Testis (tissue), 2 donors: Measurements from ENCODE around the gene PLEKHM2.

ENCODE experiments used
- POLR2A ChIP-seq: fragments of 450-650 bp; IDR thresholded peaks from one replicate; pipeline ENCODE4 v1.6.1; 2017; ENCODE audit warnings: antibody characterized with exemption, mild to moderate bottlenecking, moderate library complexity
- TF ChIP-seq, protein P1 (sequence below), 3 experiments: fragments of 450-650 bp in 2 of 3; fragments of 200-600 bp in 1 of 3; sonication (generic) in 1 of 3; IDR thresholded peaks; one replicate each; pipeline ENCODE4 v1.5.1; 2016 to 2019; ENCODE audit warnings: antibody characterized with exemption in 3 of 3, mild to moderate bottlenecking in 2 of 3, moderate library complexity in 1 of 3

DNA sequence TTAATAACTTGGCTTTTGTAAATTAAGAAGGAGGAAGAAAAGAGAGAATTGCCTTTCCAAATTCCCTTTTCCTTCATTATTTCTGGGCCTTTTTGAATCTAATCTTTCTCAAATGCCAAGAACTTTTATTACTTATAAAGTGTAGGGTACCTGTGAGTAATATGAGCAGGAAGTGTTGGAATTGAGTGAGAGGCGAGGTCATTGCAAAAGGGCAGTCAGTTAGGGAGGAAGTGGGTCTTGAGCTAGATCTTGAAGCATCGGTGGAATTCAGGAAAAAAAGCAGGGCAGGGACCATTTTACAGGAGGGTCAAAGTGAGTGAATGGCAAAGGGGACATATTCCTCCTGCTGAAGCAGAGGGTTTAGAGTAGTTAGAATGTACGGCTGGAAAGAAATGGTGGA, 43.5 kb upstream of the PLEKHM2 start:
- TF ChIP-seq, protein P1, sequence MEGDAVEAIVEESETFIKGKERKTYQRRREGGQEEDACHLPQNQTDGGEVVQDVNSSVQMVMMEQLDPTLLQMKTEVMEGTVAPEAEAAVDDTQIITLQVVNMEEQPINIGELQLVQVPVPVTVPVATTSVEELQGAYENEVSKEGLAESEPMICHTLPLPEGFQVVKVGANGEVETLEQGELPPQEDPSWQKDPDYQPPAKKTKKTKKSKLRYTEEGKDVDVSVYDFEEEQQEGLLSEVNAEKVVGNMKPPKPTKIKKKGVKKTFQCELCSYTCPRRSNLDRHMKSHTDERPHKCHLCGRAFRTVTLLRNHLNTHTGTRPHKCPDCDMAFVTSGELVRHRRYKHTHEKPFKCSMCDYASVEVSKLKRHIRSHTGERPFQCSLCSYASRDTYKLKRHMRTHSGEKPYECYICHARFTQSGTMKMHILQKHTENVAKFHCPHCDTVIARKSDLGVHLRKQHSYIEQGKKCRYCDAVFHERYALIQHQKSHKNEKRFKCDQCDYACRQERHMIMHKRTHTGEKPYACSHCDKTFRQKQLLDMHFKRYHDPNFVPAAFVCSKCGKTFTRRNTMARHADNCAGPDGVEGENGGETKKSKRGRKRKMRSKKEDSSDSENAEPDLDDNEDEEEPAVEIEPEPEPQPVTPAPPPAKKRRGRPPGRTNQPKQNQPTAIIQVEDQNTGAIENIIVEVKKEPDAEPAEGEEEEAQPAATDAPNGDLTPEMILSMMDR (IDR thresholded peaks at IDR 0.05) = no peak
- no peak for TF ChIP-seq POLR2A
